ENCODE results near the gene BTN1A1. TPM values are rescaled to one million over a fixed set of nuclear protein-coding genes. Genes with fewer than 3 reads are reported as not detected.
A peak's percentile ranks its signal among the peaks of the same experiment; 100 is the strongest.
"Not testable (repeated sequence)": the region's sequence is repeated elsewhere in the genome, so short reads cannot be mapped to it uniquely, and the experiment has no call there.

The BTN1A1 gene
- polyA plus RNA-seq, 1 donor, result 0.25 TPM

GRCh38 chr6:26475823-26476729, 24.0 kb upstream of the BTN1A1 start:
- DNase-seq, result no peak

GRCh38 chr6:26476896-26477295, 23.2 kb upstream of the BTN1A1 start:
- no peak for DNase-seq

GRCh38 chr6:26477426-26477825, 22.7 kb upstream of the BTN1A1 start:
- DNase-seq, result no peak

GRCh38 chr6:26478100-26478984, 21.8 kb upstream of the BTN1A1 start:
- DNase-seq, result no peak

GRCh38 chr6:26478985-26479278, 21.2 kb upstream of the BTN1A1 start:
- no peak for DNase-seq

GRCh38 chr6:26482338-26482737, 17.8 kb upstream of the BTN1A1 start:
- no peak for DNase-seq

GRCh38 chr6:26483727-26484126, 16.4 kb upstream of the BTN1A1 start:
- DNase-seq, result no peak

GRCh38 chr6:26484161-26484560, 15.9 kb upstream of the BTN1A1 start:
- DNase-seq, result no peak

GRCh38 chr6:26485112-26485780, 14.9 kb upstream of the BTN1A1 start:
- no peak for DNase-seq

- no peak for DNase-seq
These were observed 13.7 kb upstream of the BTN1A1 start for GRCh38 chr6:26486358-26486757.

- no peak for DNase-seq
These were observed 12.6 kb upstream of the BTN1A1 start for GRCh38 chr6:26487466-26487865.

- DNase-seq, result no peak
These were observed 9.8 kb upstream of the BTN1A1 start for GRCh38 chr6:26489996-26490964.

- no peak for DNase-seq
These were observed 8.5 kb upstream of the BTN1A1 start for GRCh38 chr6:26491604-26492003.

- DNase-seq, result no peak
These were observed 6.8 kb upstream of the BTN1A1 start for GRCh38 chr6:26493258-26493657.

- no peak for DNase-seq
These were observed 6.0 kb upstream of the BTN1A1 start for GRCh38 chr6:26494117-26494516.

GRCh38 chr6:26495281-26495680, 4.8 kb upstream of the BTN1A1 start:
- no peak for DNase-seq

GRCh38 chr6:26497610-26498009, 2.5 kb upstream of the BTN1A1 start:
- DNase-seq, result no peak

GRCh38 chr6:26501482-26501986, 1.4 kb downstream of the BTN1A1 start:
- DNase-seq, result peak; percentile 24

GRCh38 chr6:26502165-26502564, 2.1 kb downstream of the BTN1A1 start:
- no peak for DNase-seq

GRCh38 chr6:26502626-26503025, 2.5 kb downstream of the BTN1A1 start:
- DNase-seq, result no peak

- no peak for DNase-seq
These were observed 7.6 kb downstream of the BTN1A1 start for GRCh38 chr6:26507658-26508057.

- not testable (repeated sequence) for DNase-seq
These were observed 10.9 kb downstream of the BTN1A1 start for GRCh38 chr6:26511033-26511432.

Data from hindlimb muscle (tissue), 1 donor.